CD4-positive, alpha-beta T cell (primary cell): ENCODE results near the gene KCNAB3. TPM values are rescaled to one million over a fixed set of nuclear protein-coding genes. Genes with fewer than 3 reads are reported as not detected.
A peak's percentile ranks its signal among the peaks of the same experiment; 100 is the strongest.

ENCODE experiments used
- ATAC-seq: fragments of 200-7000 bp; cut with Tn5 transposase; one replicate; pipeline ENCODE4 v1.10.0; 2022; ENCODE audit warnings: mild to moderate bottlenecking; ENCODE audit not compliant: poor library complexity
- CTCF ChIA-PET: fragments of 350-600 bp; sonication (Branson Sonifier 250); formaldehyde crosslinking; loops from one replicate; lab custom pipeline; 2021; ENCODE audit warnings: antibody characterized with exemption, inconsistent platforms; lab: Charles Lee
- POLR2A ChIA-PET: fragments of 350-600 bp; sonication (Branson Sonifier 250); formaldehyde crosslinking; loops from one replicate; lab custom pipeline; 2021; ENCODE audit warnings: antibody characterized with exemption, inconsistent platforms; lab: Charles Lee
- DNase-seq, 14 experiments: peaks; one replicate each; pipeline ENCODE4 v3.0.0-alpha.2; 2013 to 2020; ENCODE audit warnings: mixed read lengths in 2 of 14
- H3K27ac ChIP-seq, 2 donors: one replicate each; pipeline versions ENCODE4 v1.5.1 to v1.7.0; 2013; ENCODE audit warnings: low read length in 2 of 2, low read depth in 1 of 2, mild to moderate bottlenecking in 1 of 2
- H3K27me3 ChIP-seq, 2 experiments: 1 replicate in 1 of 2; 2 replicates in 1 of 2; pipeline versions ENCODE4 v1.6.1 to v1.7.0; 2013; ENCODE audit warnings: low read length in 2 of 2, control low read depth in 1 of 2, mild to moderate bottlenecking in 1 of 2, moderate library complexity in 1 of 2; ENCODE audit not compliant: insufficient read depth in 2 of 2, control insufficient read depth in 1 of 2
- H3K36me3 ChIP-seq: one replicate; pipeline ENCODE4 v1.6.1; 2013; ENCODE audit warnings: low read length, control low read depth; ENCODE audit not compliant: insufficient read depth
- H3K4me1 ChIP-seq: one replicate; pipeline ENCODE4 v1.6.1; 2013; ENCODE audit warnings: low read length, control low read depth; ENCODE audit not compliant: insufficient read depth
- H3K4me3 ChIP-seq: one replicate; pipeline ENCODE4 v1.5.1; 2013; ENCODE audit warnings: mild to moderate bottlenecking, low read length, moderate library complexity
- H3K9me3 ChIP-seq, 2 experiments: 1 replicate in 1 of 2; 2 replicates in 1 of 2; pipeline versions ENCODE4 v1.6.1 to v1.7.0; 2013; ENCODE audit warnings: low read length in 2 of 2, mild to moderate bottlenecking in 2 of 2, control low read depth in 1 of 2, moderate library complexity in 1 of 2; ENCODE audit not compliant: control insufficient read depth in 1 of 2, insufficient read depth in 1 of 2
- H3K27ac Mint-ChIP-seq: one replicate; pipeline ENCODE4 v1.8.0; 2020; ENCODE audit warnings: mixed read lengths
- H3K27me3 Mint-ChIP-seq: one replicate; pipeline ENCODE4 v1.8.0; 2021; ENCODE audit warnings: mixed read lengths
- H3K36me3 Mint-ChIP-seq: one replicate; pipeline ENCODE4 v1.8.0; 2021; ENCODE audit warnings: low read depth, mixed read lengths
- H3K4me1 Mint-ChIP-seq: one replicate; pipeline ENCODE4 v1.8.0; 2021; ENCODE audit warnings: low read depth, mixed read lengths
- H3K4me3 Mint-ChIP-seq: one replicate; pipeline ENCODE4 v1.8.0; 2020; ENCODE audit warnings: mild to moderate bottlenecking, mixed read lengths
- H3K9me3 Mint-ChIP-seq: one replicate; pipeline ENCODE4 v1.8.0; 2020; ENCODE audit warnings: mixed read lengths
- intact Hi-C, 2 experiments: fragments of 100-400 bp; cut with DNase I in 1 of 2; cut with micrococcal nuclease in 1 of 2; formaldehyde crosslinking; loops; one replicate each; pipeline versions ENCODE4 v1.15.1 to v1.9.0; 2023 to 2025; cut with DNase I, micrococcal nuclease
- total RNA-seq, 174 experiments: library from RNA in 2 of 174; stranded (reverse) in 2 of 174; gene quantifications; one replicate each; pipeline ENCODE4 v1.2.3 and lab custom pipeline; 2021 to 2026
- TF ChIP-seq, protein P1 (sequence below): fragments of 200-600 bp; IDR thresholded peaks from one replicate; pipeline ENCODE4 v1.8.0; 2022; ENCODE audit warnings: antibody characterized with exemption, mild to moderate bottlenecking

KCNAB3 gene
- total RNA-seq, 2 experiments from 2014 or later = 7.1 to 8.2 TPM

DNA sequence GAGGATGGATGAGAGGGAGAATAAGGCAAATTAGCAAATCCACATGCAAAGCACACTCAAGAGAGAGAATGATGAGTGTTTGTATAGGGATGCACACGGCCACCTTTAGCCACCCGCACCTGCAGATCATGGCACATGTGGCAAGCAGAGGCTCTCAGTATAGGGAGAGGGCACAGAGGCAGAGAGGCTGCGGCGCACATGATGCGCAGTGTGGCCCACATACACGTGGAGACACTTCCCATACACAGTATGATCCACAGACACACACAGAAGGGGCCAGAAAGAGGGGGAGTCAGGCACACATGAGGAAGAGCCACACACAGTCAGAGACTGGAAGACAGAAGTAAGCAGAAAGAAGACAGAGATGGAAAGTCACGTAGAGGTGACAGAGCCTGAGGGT lies 47.6 kb downstream of the KCNAB3 start:
- Histone ChIP-seq H3K27ac (peak overlapping the region in 1 of 2 donors; percentile 41), H3K36me3 (peaks cover 21% of the 10 kb centered on the region), H3K4me3 (peak overlapping the region; percentile 3), H3K4me1 (peaks cover 53% of the 10 kb centered on the region), H3K27me3 (no peaks in the 10 kb centered on the region), H3K9me3 (no peaks in the 10 kb centered on the region)
- Mint-ChIP-seq H3K27ac (no peak overlapping the region), H3K9me3 (no peaks in the 10 kb centered on the region), H3K27me3 (no peaks in the 10 kb centered on the region), H3K36me3 (peaks cover 4% of the 10 kb centered on the region), H3K4me1 (peaks cover 6% of the 10 kb centered on the region), H3K4me3 (no peak overlapping the region)
- ChIA-PET CTCF (interaction anchor here (0.6 to 1.7 kb wide), 2 partner anchors 20 to 25 kb away, joined by 3 to 5 read pairs; partner anchors contain the start of genes CYB5D1 and NAA38), POLR2A (interaction anchor here (0.6 kb wide), 1 partner anchor 111 kb away, joined by 3 read pairs; no protein-coding TSS in a partner anchor)
- ATAC-seq (no peak), DNase-seq (peak in 2 of 14 experiments; percentile 14 to 25)
- intact Hi-C loops = no loop called here
- TF ChIP-seq, protein P1, sequence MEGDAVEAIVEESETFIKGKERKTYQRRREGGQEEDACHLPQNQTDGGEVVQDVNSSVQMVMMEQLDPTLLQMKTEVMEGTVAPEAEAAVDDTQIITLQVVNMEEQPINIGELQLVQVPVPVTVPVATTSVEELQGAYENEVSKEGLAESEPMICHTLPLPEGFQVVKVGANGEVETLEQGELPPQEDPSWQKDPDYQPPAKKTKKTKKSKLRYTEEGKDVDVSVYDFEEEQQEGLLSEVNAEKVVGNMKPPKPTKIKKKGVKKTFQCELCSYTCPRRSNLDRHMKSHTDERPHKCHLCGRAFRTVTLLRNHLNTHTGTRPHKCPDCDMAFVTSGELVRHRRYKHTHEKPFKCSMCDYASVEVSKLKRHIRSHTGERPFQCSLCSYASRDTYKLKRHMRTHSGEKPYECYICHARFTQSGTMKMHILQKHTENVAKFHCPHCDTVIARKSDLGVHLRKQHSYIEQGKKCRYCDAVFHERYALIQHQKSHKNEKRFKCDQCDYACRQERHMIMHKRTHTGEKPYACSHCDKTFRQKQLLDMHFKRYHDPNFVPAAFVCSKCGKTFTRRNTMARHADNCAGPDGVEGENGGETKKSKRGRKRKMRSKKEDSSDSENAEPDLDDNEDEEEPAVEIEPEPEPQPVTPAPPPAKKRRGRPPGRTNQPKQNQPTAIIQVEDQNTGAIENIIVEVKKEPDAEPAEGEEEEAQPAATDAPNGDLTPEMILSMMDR = no peak

DNA sequence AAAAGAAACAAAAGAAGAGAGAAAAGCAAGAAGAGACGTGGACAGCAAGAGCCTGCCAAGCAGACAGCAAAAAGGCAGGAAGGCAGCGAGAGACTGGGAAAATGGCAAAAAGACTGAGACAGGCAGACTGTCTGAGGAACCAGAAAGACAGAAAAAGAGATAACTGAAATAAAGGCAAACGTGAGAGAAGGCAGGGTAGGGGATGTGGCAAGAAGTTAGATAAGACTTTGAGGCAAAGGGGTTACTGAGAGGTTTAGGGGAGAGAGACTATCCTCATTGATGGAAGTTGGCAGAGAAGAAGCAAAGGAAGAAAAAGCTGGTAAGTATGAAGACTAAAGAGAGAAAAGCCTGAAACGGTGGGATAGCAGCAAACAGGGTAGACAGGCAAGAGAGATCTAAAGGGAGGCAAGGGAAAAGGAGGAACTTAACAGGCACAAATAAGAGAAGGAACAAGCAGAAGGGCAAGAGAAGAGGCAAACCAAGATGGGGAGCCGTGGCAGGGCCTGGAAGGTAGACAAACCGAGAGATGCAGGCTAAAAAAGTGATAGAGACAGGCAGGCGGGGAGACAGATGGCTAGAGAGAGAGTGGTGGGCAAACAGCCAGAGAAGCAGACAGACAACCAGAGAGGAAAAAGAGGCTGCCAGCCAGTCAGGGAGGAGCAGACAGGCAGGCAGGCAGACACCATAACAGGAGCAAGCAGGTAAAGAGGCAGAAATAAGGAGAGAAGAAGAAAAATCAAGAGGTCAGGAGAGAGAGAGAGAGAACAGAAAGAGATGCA lies 48.2 kb downstream of the KCNAB3 start:
- TF ChIP-seq, protein P1 = no peak
- DNase-seq (peak in 2 of 14 experiments; percentile 19 to 46), ATAC-seq (no peak)
- no peaks in the 10 kb centered on the region for H3K27me3 ChIP-seq
- peaks cover 4% of the 10 kb centered on the region for H3K36me3 Mint-ChIP-seq
- peaks cover 21% of the 10 kb centered on the region for H3K36me3 ChIP-seq
- no peak overlapping the region for H3K27ac Mint-ChIP-seq
- peak overlapping the region; percentile 3 for H3K4me3 ChIP-seq
- H3K4me1 Mint-ChIP-seq = peaks cover 5% of the 10 kb centered on the region
- no peak overlapping the region for H3K4me3 Mint-ChIP-seq
- H3K27ac ChIP-seq = peak overlapping the region in 1 of 2 donors; percentile 41
- ChIA-PET CTCF (no interaction called here), POLR2A (no interaction called here)
- no peaks in the 10 kb centered on the region for H3K9me3 Mint-ChIP-seq
- no peaks in the 10 kb centered on the region for H3K9me3 ChIP-seq
- no peaks in the 10 kb centered on the region for H3K27me3 Mint-ChIP-seq
- intact Hi-C loops = no loop called here
- H3K4me1 ChIP-seq = peaks cover 47% of the 10 kb centered on the region

DNA sequence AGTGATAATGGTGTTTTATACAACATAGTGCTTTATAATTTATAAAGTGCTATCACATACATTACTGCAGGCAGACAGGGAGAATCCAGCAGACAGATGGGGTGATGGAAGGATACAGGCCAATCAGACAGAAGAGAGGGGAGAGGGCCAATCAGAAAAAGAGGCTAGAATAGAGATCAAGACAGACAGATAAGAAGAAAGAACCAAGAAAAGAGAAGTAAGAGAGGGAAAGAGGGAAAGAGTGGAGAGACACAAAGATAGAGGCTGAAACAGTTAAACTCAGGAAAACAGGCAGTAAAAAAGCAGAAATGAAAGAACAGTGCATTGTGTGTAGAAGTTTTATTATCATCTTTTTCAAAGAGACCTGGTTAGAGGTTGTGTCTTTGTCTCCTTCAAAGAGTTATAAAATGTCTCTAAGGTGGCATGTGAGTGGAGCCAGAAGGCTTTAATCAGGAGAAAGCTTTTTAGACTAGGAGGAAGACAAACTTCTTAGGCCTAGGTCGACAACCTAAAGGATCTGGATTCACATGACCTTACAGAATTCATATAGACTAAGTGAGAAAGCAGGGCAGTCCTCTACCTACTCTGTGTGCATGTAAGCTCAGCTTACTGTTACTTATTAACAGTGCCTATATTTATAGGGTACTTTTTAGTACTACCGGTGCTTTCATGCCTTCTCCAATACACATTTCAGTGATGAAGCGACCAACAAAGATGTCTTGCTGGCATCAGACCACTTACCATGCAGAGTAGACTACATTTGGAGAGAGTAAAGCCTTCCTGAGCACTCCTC lies 49.4 kb downstream of the KCNAB3 start:
- ATAC-seq (no peak), DNase-seq (no peak)
- H3K4me1 Mint-ChIP-seq = peaks cover 4% of the 10 kb centered on the region
- peaks cover 14% of the 10 kb centered on the region for H3K36me3 Mint-ChIP-seq
- no peaks in the 10 kb centered on the region for H3K27me3 ChIP-seq
- peaks cover 21% of the 10 kb centered on the region for H3K36me3 ChIP-seq
- ChIA-PET CTCF (no interaction called here), POLR2A (no interaction called here)
- H3K4me3 ChIP-seq = no peak overlapping the region
- H3K9me3 ChIP-seq = no peaks in the 10 kb centered on the region
- no peaks in the 10 kb centered on the region for H3K9me3 Mint-ChIP-seq
- intact Hi-C loops = no loop called here
- H3K27ac Mint-ChIP-seq = no peak overlapping the region
- TF ChIP-seq, protein P1 = no peak
- no peak overlapping the region for H3K4me3 Mint-ChIP-seq
- H3K27ac ChIP-seq = peak overlapping the region; percentile 13 to 41
- no peaks in the 10 kb centered on the region for H3K27me3 Mint-ChIP-seq
- H3K4me1 ChIP-seq = peaks cover 37% of the 10 kb centered on the region
